ENCODE results near the gene FAM180A. TPM values are rescaled to one million over a fixed set of nuclear protein-coding genes. Genes with fewer than 3 reads are reported as not detected.

The FAM180A gene
- total and polyA plus RNA-seq, 2 of the 8 experiments (the other 6 are each of a cell fraction or from before 2014, with no cell fraction given) = not detected

- TF ChIP-seq GTF2F1 (IDR thresholded peaks at IDR 0.05; ENCODE audit: borderline replicate concordance, low read depth, low read length) = no peak
Observed at GRCh38 chr7:135769005-135769802, 20.6 kb upstream of the FAM180A start (continued).
